Thoracic aorta (tissue), 2 donors: ENCODE results near the gene SSH2. TPM values are rescaled to one million over a fixed set of nuclear protein-coding genes. Genes with fewer than 3 reads are reported as not detected.

Experiments
- ATAC-seq: fragments of 150-250 bp; one replicate; pipeline ENCODE4 v1.8.0; 2017; ENCODE audit warnings: low read depth; ENCODE audit not compliant: insufficient number of reproducible peaks, low FRiP score
- DNase-seq: peaks from one replicate; pipeline ENCODE4 v3.0.0-alpha.2; 2020; ENCODE audit warnings: low spot score
- H3K27ac ChIP-seq, 2 donors: fragments of 200-600 bp; sonication (generic); 1 replicate in 1 of 2; 2 replicates in 1 of 2; pipeline ENCODE4 v1.5.1; 2016; ENCODE audit warnings: mild to moderate bottlenecking in 2 of 2, moderate library complexity in 2 of 2
- H3K27me3 ChIP-seq: fragments of 200-600 bp; sonication (generic); replicated peaks from 2 replicates; pipeline ENCODE4 v1.6.0; 2016; ENCODE audit warnings: mild to moderate bottlenecking; ENCODE audit not compliant: insufficient read depth
- H3K36me3 ChIP-seq: fragments of 200-600 bp; sonication (generic); one replicate; pipeline ENCODE4 v1.5.1; 2016
- H3K4me1 ChIP-seq, 2 donors: fragments of 200-600 bp; sonication (generic); 1 replicate in 1 of 2; 2 replicates in 1 of 2; pipeline versions ENCODE4 v1.5.1 to v1.6.0; 2016; ENCODE audit warnings: low read depth in 2 of 2, mild to moderate bottlenecking in 1 of 2; ENCODE audit not compliant: control insufficient read depth in 1 of 2
- H3K4me3 ChIP-seq: fragments of 200-600 bp; sonication (generic); 2 replicates; pipeline ENCODE4 v1.5.1; 2016; ENCODE audit warnings: mild to moderate bottlenecking
- H3K9me3 ChIP-seq: fragments of 200-600 bp; sonication (generic); 2 replicates; pipeline ENCODE4 v1.5.1; 2016
- CTCF ChIP-seq: fragments of 200-600 bp; sonication (generic); IDR thresholded peaks from one replicate; pipeline ENCODE4 v1.5.1; 2019; ENCODE audit warnings: antibody characterized with exemption
- total RNA-seq, 2 donors: library from RNA; depleted of rRNA; stranded (reverse); fragments of >200 nt; gene quantifications; one replicate each; pipeline versions ENCODE4 v1.1.0 to v1.2.3, GENCODE V29; 2016

Gene SSH2
- total RNA-seq, 2 donors from 2014 or later = 31.5 to 33.2 TPM

GRCh38 chr17:29956225-29956624 is 26.2 kb upstream of the SSH2 start:
- ATAC-seq (no peak), DNase-seq (no peak)
- Histone ChIP-seq H3K27me3 (no peaks in the 10 kb centered on the region), H3K4me3 (no peak overlapping the region), H3K9me3 (no peaks in the 10 kb centered on the region), H3K4me1 (no peaks in the 10 kb centered on the region), H3K27ac (no peak overlapping the region), H3K36me3 (no peaks in the 10 kb centered on the region)
- no peak for TF ChIP-seq CTCF

GRCh38 chr17:29954405-29954804 is 24.4 kb upstream of the SSH2 start:
- no peak for ATAC-seq
- no peak for TF ChIP-seq CTCF
- Histone ChIP-seq H3K27me3 (no peaks in the 10 kb centered on the region), H3K9me3 (no peaks in the 10 kb centered on the region), H3K4me3 (no peak overlapping the region), H3K36me3 (no peaks in the 10 kb centered on the region), H3K27ac (no peak overlapping the region), H3K4me1 (no peaks in the 10 kb centered on the region)
- DNase-seq = no peak

- ATAC-seq (no peak), DNase-seq (no peak)
- no peak for TF ChIP-seq CTCF
- H3K4me3 ChIP-seq = no peak overlapping the region
- H3K9me3 ChIP-seq = no peaks in the 10 kb centered on the region
- no peaks in the 10 kb centered on the region for H3K36me3 ChIP-seq
- H3K27ac ChIP-seq = no peak overlapping the region
- no peaks in the 10 kb centered on the region for H3K4me1 ChIP-seq
- no peaks in the 10 kb centered on the region for H3K27me3 ChIP-seq
These were observed 19.7 kb upstream of the SSH2 start for GRCh38 chr17:29949696-29950095.

- Histone ChIP-seq H3K9me3 (no peaks in the 10 kb centered on the region), H3K27me3 (no peaks in the 10 kb centered on the region), H3K4me1 (no peaks in the 10 kb centered on the region), H3K27ac (no peak overlapping the region), H3K36me3 (no peaks in the 10 kb centered on the region), H3K4me3 (no peak overlapping the region)
- no peak for TF ChIP-seq CTCF
- no peak for DNase-seq
- no peak for ATAC-seq
These were observed 18.6 kb upstream of the SSH2 start for GRCh38 chr17:29948448-29949215.

GRCh38 chr17:29945281-29945680 is 15.3 kb upstream of the SSH2 start:
- no peaks in the 10 kb centered on the region for H3K9me3 ChIP-seq
- DNase-seq = no peak
- H3K27ac ChIP-seq = no peak overlapping the region
- TF ChIP-seq CTCF = no peak
- H3K4me3 ChIP-seq = no peak overlapping the region
- no peaks in the 10 kb centered on the region for H3K4me1 ChIP-seq
- no peaks in the 10 kb centered on the region for H3K36me3 ChIP-seq
- H3K27me3 ChIP-seq = no peaks in the 10 kb centered on the region
- no peak for ATAC-seq
